Measurements from ENCODE around the gene HCST.
"Not testable (repeated sequence)": the region's sequence is repeated elsewhere in the genome, so short reads cannot be mapped to it uniquely, and the experiment has no call there.

HCST gene, protein sequence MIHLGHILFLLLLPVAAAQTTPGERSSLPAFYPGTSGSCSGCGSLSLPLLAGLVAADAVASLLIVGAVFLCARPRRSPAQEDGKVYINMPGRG

DNA sequence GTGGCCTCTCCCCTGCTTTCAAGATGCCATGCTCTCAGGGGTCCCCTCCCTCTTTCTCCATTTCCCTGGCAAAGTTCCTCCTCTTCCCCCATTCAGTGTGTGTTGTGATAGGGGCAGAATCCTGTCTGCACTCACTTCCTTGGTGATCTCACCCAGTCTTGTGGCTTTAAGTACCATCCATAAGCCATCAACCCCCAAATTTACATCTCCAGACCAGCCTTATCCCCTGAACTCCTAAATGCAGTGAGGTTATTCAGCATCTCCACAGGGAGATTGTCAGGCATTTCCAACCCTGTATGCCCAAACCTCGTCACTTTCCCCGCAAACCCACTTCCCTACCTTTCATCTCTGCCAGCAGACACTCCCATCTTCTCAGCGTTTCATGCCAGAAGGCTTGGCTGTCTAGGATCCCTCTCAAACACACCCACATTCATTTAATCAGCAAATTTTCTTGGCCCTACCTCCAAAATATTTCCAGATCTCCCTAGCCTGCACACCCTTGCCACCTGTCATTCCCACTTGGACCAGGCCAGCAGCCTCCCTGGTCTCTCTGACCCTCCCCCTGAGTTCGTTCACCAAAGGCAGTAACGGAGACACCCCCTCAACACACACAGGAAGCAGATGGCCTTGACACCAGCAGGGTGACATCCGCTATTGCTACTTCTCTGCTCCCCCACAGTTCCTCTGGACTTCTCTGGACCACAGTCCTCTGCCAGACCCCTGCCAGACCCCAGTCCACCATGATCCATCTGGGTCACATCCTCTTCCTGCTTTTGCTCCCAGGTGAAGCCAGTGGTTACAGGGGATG is at the start of gene HCST:
HCST (plus strand) TSS at position 676 of the 808 bp plus-strand sequence; CDS start at position 741, 65 bp downstream.
- in situ Hi-C loops (cut with HindIII; ENCODE audit: low sequenced_read_pairs) = loop anchor here (10.0 kb wide), 1 partner anchor 67 kb away; no protein-coding TSS in a partner anchor

DNA sequence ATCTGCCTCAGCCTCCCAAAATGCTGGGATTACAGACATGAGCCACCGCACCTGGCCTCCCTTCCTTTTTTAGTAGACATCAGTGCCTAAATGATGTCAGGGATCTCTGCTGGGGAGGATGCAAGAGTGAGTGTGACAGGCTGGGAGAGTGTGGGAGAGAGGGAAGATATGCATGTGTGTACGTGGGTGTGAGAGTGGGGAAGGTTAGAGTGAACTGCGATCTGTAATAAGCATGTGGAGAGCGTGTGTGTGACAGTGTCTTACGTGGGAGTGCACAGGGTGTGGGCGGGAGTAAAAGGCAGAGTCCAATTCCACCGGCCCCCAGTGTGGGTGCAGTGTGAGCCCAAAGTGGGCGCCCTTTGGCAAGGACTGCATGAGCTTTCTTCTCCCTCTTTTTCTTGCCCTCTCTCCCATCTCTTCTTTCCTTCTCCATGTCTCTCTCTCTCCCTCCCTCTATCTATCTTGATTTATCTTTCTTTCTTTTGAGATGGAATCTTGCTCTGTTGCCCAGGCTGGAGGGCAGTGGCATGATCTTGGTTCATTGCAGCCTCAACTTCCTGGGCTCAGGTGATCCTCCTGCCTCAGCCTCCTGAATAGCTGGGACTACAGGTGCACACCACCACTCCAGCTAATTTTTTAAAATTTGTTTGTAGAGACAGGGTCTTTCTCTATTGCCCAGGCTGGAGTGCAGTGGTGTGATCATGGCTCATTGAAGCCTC is 49.1 kb upstream of the HCST start:
- in situ Hi-C loops (cut with HindIII; ENCODE audit: low sequenced_read_pairs) = loop anchor here (10.0 kb wide), 1 partner anchor 112 kb away; no protein-coding TSS in a partner anchor

DNA sequence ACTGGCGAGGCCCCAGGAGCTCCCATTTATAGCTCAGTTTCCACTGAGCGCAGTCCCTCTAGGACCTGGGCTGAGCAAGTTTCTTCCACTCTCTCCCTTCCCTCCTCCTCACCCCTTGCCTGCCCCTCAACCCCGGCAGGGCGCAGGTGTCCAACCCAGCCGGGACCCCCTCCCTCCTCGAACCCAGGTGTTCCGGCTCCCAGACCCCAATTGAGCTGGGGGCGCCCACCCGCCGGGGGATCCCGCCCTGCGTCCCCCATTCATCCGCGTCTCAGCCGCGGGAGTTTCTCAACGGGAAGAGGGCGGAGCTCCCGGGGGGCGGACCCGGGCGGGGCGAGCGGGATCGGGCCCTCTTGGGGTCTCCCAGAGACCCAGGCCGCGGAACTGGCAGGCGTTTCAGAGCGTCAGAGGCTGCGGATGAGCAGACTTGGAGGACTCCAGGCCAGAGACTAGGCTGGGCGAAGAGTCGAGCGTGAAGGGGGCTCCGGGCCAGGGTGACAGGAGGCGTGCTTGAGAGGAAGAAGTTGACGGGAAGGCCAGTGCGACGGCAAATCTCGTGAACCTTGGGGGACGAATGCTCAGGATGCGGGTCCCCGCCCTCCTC is 45.7 kb upstream of the HCST start, which contains the start of gene KIRREL2:
KIRREL2 (plus strand) TSS at position 366 of the 604 bp plus-strand sequence; CDS start at position 575, 209 bp downstream.
- in situ Hi-C loops (cut with HindIII; ENCODE audit: low sequenced_read_pairs) = loop anchor here (10.0 kb wide), 1 partner anchor 108 kb away; no protein-coding TSS in a partner anchor

DNA sequence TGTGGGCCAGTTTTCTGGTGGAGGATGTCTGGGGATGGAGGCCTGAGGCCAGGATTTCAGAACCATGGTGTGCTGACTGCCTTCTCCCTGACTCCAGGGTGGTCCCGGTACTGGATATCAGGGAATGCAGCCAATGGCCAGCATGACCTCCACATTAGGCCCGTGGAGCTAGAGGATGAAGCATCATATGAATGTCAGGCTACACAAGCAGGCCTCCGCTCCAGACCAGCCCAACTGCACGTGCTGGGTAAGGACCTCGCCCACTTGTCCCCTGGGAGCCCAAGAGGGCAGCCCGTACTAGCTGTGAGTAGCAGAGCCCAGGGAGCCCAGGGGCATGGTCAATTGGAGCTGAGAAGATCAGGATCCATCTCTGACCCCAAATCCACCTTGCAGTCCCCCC is 44.0 kb upstream of the HCST start:
- in situ Hi-C loops (cut with HindIII; ENCODE audit: low sequenced_read_pairs) = loop anchor here (10.0 kb wide), 1 partner anchor 106 kb away; no protein-coding TSS in a partner anchor

DNA sequence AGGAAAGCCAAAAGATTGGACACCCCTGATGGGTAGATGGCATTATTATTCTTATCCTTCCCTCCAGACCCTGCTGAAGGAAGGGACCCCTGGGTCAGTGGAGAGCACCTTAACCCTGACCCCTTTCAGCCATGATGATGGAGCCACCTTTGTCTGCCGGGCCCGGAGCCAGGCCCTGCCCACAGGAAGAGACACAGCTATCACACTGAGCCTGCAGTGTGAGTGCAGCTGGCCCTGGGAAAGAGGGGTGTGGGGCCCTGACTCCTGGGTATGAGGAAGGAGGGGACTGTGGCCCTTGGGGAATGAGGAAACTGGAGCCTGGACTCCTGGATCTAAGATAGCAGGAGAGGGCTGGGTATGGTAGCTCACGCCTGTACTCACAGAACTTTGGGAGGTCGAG is 42.9 kb upstream of the HCST start:
- in situ Hi-C loops (cut with HindIII; ENCODE audit: low sequenced_read_pairs) = loop anchor here (10.0 kb wide), 1 partner anchor 105 kb away; no protein-coding TSS in a partner anchor

DNA sequence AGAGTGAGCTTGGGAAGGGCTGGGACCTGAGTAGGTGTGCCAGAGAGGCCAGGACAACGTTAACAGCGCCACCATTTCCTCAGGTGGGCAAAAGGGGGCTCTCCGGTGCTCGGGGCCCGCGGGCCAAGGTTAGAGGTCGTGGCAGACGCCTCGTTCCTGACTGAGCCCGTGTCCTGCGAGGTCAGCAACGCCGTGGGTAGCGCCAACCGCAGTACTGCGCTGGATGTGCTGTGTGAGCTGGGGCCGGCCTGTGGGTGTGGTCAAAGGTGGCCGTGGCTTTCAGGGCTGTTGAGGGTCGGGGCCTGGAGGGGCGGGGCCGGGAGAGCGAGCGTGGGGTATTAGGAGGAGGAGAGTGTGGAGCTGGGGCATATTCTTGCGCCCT is 41.9 kb upstream of the HCST start:
- in situ Hi-C loops (cut with HindIII; ENCODE audit: low sequenced_read_pairs) = no loop called here

DNA sequence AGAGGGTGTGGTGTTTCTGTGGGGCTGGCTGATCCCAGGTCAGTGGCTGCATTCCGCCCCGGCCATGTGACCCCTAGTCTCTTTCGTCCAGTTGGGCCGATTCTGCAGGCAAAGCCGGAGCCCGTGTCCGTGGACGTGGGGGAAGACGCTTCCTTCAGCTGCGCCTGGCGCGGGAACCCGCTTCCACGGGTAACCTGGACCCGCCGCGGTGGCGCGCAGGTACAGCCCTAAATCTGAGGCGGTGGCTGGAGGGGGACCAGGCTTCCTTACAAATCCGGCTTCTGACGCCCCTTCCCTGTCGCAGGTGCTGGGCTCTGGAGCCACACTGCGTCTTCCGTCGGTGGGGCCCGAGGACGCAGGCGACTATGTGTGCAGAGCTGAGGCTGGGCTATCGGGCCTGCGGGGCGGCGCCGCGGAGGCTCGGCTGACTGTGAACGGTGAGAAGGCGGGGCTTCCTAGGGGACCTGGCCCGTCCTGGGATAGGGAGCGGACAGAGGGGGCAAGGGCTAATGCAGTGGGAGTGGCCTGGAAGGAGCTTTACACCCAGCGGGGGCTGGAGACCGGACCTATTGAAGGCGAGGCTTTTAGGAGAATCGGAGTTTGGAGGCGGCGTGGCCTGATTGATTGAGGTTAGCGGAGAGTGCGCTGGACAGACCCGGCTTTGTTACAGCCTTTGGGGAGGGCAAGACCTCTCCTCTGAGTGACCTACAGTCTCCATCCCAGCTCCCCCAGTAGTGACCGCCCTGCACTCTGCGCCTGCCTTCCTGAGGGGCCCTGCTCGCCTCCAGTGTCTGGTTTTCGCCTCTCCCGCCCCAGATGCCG is 41.3 kb upstream of the HCST start:
- in situ Hi-C loops (cut with HindIII; ENCODE audit: low sequenced_read_pairs) = no loop called here

DNA sequence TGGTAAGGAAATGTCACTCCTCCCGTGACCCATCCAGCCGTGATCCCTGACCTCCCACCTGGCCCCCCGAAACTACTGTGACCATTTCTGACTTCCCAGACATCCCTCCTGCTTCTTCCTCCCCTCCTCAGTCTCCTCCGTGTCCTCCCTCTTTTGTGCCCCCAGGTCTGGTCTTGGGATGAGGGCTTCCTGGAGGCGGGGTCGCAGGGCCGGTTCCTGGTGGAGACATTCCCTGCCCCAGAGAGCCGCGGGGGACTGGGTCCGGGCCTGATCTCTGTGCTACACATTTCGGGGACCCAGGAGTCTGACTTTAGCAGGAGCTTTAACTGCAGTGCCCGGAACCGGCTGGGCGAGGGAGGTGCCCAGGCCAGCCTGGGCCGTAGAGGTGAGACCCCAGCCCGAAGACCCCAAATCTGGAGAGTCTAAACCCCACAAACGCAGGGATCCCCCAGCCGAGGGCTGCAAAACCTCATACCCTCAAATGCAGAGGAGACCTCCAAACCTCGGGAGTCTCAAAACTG is 40.6 kb upstream of the HCST start:
- in situ Hi-C loops (cut with HindIII; ENCODE audit: low sequenced_read_pairs) = no loop called here

DNA sequence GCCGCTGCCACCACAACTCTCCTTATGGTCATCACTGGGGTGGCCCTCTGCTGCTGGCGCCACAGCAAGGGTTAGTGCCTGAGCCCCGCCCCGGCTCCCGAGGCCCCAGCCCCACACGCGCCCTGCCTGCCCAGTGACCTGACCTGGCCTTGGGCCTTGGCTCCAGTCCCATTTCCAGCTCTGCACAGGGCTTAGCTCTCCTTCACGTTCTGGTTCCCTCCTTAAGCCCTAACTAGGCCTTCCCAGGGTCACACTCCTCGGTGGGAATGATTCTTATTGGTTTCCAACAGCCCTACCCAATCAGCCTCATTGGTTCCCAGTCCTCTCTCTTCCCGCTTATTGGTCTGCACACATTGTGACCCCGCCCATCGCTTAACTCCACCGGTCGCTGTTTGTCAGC is 39.8 kb upstream of the HCST start:
- in situ Hi-C loops (cut with HindIII; ENCODE audit: low sequenced_read_pairs) = no loop called here

DNA sequence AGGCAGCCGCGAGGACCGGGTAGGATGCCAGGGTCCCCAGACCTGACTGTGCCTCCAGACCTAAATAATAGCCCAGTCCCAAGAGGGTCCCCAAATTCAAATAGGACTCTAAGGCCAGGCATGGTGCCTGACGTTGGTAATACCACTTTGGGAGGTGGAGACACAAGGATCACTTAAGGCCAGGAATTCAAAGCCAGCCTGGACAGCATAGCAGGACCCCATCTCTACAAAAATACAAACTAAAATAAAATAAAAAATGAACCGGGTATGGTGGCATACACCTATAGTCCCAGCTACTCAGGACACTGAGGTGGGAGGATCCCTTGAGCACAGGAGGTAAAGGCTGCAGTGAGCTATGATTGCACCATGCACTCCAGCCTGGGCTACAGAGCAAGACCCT is 39.3 kb upstream of the HCST start:
- in situ Hi-C loops (cut with HindIII; ENCODE audit: low sequenced_read_pairs) = no loop called here

DNA sequence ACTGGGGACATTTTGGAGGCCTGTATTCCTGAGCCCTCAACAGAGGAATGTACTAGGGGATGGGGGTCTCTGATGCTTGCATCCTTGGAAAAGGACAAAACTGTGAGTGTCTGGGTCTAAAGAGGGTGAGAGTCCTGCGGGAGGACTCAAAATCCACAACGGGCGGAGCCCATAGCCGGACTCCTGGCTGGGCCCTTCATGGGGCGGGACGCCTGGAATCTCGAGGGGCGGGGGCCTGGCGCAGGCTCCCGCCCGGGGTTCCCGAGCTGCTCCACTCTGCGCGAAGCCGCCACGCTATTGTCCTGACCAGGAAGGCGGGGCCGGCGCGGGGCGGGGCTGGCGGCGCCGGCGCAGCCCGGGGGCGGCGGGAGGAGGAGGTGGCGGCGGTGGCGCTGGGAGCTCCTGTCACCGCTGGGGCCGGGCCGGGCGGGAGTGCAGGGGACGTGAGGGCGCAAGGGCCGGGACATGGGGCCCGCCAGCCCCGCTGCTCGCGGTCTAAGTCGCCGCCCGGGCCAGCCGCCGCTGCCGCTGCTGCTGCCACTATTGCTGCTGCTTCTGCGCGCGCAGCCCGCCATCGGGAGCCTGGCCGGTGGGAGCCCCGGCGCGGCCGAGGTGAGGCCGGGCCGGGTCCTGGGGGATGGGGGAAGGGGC is 34.0 kb upstream of the HCST start, which contains the start of gene APLP1:
APLP1 (plus strand) TSS at position 403 of the 651 bp plus-strand sequence; CDS start at position 466, 63 bp downstream.
- in situ Hi-C loops (cut with HindIII; ENCODE audit: low sequenced_read_pairs) = no loop called here

DNA sequence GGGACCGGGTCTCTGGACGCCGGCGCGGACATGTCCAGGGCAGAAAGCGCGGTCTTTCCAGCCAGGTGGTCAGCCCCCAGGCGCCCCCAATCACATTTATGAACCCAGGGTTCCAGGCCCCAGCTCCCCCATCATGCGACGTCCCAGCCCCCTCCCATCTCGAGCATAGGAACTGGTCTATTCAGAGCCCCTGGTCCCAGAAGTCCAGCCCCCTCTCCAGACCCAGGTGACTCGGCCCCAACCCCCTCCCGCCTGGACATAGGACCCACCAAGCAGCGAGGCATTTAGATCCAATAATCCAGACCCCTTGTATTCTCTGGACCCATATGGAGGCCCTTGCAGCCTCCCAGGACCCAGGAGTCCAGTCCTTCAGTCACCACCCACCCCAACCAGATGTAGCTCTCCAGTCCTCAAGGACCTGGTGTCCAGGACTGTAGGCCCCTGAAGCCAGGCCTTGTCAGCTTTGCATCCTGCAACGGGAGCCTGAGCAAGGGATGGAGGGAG is 33.5 kb upstream of the HCST start:
- in situ Hi-C loops (cut with HindIII; ENCODE audit: low sequenced_read_pairs) = no loop called here

DNA sequence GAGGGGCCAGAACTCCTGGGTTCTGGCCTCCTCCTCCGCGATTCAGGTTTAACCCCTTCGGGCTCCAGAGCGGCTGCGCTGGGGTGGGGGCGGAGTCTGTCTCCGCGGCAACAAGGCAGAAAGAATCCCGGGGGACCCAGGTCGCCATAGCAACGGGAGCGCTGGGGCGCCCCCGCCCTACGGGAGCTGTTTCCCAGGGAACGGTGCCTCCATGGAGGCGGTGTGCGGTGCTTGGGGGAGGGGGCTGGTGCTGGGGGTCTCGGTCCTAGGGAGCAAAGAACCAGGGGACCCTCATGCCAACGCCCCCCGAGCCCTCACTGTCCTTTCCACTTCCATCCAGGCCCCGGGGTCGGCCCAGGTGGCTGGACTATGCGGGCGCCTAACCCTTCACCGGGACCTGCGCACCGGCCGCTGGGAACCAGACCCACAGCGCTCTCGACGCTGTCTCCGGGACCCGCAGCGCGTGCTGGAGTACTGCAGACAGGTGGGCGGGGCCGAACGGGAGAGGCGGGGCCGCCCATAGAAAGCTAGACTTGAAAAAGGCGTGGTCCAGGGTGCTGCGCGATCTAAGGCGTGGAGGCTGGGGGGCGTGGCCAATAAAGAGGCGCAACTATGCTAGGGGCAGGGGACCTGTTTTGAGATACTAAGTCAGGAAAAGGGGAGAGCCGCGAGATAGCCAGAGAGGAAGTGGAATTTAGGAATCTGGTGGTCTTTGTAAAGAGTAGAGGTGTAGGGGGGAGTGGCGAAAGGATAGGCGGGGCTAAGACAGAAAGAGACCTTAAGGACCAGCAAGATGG is 32.8 kb upstream of the HCST start:
- in situ Hi-C loops (cut with HindIII; ENCODE audit: low sequenced_read_pairs) = no loop called here

DNA sequence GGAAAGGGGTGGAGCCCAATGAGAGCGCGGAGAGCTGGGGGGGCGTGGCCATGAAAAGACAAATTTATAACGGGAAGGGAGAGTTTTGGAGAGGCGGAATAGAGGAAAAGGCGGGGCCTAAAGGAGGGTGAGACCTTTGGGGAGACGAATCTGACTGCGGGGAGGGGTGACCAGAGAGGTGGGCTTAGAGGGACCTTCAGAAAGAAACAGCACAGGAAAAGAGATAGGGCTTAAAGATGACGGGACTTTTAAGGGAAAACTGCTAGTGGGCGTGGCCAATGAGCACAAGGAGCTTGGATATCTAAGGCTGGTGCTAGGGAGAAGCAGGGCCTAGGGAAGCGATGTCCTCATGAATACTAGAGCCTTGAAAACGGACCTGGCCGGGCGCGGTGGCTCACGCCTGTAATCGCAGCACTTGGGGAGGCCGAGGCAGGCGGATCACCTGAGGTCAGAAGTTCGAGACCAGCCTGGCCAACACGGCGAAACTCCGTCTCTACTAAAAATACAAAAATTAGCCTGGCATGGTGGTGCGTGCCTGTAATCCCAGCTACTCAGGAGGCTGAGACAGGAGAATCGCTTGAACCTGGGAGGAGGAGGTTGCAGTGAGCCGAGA is 32.1 kb upstream of the HCST start:
- in situ Hi-C loops (cut with HindIII; ENCODE audit: low sequenced_read_pairs) = not testable (repeated sequence)

DNA sequence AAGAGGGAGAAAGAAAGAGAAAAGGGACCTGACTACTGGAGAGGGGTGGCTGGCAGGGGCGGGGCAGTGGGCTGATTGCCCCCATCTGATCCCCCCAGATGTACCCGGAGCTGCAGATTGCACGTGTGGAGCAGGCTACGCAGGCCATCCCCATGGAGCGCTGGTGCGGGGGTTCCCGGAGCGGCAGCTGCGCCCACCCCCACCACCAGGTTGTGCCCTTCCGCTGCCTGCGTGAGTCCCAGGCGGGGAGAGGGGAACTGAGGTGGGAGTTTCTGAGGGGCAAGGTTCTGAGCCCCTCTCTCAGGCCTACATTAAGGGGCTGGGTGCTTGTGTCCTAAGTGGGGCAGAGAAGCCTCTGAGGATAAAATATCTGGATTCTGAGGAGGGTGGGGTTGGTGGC is 31.5 kb upstream of the HCST start:
- in situ Hi-C loops (cut with HindIII; ENCODE audit: low sequenced_read_pairs) = no loop called here

DNA sequence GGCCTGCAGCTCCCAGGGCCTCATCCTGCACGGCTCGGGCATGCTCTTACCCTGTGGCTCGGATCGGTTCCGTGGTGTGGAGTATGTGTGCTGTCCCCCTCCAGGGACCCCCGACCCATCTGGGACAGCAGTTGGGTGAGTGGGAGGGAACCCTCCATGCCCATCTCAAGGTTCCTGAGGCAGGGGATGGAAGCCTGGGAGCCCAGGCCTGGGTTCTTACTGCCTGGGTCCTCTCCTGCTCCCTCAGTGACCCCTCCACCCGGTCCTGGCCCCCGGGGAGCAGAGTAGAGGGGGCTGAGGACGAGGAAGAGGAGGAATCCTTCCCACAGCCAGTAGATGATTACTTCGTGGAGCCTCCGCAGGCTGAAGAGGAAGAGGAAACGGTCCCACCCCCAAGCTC is 30.7 kb upstream of the HCST start:
- in situ Hi-C loops (cut with HindIII; ENCODE audit: low sequenced_read_pairs) = no loop called here

DNA sequence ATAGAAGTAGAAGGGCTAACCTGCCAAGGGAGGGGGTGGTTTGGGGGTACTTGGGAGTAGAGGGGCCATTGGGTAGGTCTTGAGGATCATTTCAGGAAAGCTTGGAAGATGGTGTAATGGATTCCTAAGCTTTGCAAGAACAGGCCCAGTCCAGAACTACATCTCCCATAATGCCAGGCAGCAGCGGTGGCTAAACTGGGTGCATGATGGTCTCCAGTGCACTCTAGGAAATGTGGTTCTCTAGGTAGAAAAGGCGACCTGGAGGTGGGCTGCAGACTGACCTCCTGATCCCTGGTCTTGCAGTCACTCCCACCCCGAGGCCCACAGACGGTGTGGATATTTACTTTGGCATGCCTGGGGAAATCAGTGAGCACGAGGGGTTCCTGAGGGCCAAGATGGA is 30.1 kb upstream of the HCST start:
- in situ Hi-C loops (cut with HindIII; ENCODE audit: low sequenced_read_pairs) = no loop called here

DNA sequence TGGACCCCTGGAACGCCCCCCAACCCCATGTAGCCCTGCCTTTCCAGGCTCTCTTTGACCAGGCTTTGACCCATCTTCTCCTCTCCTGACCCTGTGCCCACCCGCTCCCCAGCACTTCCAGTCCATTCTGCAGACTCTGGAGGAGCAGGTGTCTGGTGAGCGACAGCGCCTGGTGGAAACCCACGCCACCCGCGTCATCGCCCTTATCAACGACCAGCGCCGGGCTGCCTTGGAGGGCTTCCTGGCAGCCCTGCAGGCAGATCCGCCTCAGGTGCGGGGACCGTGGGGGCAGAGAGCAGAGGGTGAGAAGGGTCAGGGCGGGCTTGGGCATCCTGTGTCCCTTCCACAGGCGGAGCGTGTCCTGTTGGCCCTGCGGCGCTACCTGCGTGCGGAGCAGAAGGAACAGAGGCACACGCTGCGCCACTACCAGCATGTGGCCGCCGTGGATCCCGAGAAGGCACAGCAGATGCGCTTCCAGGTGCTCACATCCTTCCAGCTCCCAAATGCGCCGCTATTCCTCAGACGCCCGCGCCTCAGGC is 27.9 kb upstream of the HCST start:
- in situ Hi-C loops (cut with HindIII; ENCODE audit: low sequenced_read_pairs) = no loop called here
